ENCODE results near the gene LOXHD1.

GRCh38 chr18:46622999-46623398 is 34.0 kb downstream of the LOXHD1 start:
- TF ChIP-seq ZNF704 (tag by site-specific recombination; IDR thresholded peaks at IDR 0.05) (no peak), YY1 (tag by site-specific recombination; IDR thresholded peaks at IDR 0.05) (no peak), ZNF423 (tag by site-specific recombination; IDR thresholded peaks at IDR 0.05) (no peak), SETDB1 (IDR thresholded peaks at IDR 0.05; ENCODE audit: insufficient read length, low read length) (no peak), ZNF174 (tag by site-specific recombination; IDR thresholded peaks at IDR 0.05) (no peak), ZNF660 (tag by site-specific recombination; IDR thresholded peaks at IDR 0.05) (no peak)
- TF ChIP-seq, protein P1, sequence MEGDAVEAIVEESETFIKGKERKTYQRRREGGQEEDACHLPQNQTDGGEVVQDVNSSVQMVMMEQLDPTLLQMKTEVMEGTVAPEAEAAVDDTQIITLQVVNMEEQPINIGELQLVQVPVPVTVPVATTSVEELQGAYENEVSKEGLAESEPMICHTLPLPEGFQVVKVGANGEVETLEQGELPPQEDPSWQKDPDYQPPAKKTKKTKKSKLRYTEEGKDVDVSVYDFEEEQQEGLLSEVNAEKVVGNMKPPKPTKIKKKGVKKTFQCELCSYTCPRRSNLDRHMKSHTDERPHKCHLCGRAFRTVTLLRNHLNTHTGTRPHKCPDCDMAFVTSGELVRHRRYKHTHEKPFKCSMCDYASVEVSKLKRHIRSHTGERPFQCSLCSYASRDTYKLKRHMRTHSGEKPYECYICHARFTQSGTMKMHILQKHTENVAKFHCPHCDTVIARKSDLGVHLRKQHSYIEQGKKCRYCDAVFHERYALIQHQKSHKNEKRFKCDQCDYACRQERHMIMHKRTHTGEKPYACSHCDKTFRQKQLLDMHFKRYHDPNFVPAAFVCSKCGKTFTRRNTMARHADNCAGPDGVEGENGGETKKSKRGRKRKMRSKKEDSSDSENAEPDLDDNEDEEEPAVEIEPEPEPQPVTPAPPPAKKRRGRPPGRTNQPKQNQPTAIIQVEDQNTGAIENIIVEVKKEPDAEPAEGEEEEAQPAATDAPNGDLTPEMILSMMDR (tag by site-specific recombination; IDR thresholded peaks at IDR 0.05) = no peak
- TF ChIP-seq, protein P2, sequence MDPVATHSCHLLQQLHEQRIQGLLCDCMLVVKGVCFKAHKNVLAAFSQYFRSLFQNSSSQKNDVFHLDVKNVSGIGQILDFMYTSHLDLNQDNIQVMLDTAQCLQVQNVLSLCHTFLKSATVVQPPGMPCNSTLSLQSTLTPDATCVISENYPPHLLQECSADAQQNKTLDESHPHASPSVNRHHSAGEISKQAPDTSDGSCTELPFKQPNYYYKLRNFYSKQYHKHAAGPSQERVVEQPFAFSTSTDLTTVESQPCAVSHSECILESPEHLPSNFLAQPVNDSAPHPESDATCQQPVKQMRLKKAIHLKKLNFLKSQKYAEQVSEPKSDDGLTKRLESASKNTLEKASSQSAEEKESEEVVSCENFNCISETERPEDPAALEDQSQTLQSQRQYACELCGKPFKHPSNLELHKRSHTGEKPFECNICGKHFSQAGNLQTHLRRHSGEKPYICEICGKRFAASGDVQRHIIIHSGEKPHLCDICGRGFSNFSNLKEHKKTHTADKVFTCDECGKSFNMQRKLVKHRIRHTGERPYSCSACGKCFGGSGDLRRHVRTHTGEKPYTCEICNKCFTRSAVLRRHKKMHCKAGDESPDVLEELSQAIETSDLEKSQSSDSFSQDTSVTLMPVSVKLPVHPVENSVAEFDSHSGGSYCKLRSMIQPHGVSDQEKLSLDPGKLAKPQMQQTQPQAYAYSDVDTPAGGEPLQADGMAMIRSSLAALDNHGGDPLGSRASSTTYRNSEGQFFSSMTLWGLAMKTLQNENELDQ (tag by site-specific recombination; IDR thresholded peaks at IDR 0.05; ENCODE audit: low read depth) = no peak
- TF ChIP-seq, protein P3, sequence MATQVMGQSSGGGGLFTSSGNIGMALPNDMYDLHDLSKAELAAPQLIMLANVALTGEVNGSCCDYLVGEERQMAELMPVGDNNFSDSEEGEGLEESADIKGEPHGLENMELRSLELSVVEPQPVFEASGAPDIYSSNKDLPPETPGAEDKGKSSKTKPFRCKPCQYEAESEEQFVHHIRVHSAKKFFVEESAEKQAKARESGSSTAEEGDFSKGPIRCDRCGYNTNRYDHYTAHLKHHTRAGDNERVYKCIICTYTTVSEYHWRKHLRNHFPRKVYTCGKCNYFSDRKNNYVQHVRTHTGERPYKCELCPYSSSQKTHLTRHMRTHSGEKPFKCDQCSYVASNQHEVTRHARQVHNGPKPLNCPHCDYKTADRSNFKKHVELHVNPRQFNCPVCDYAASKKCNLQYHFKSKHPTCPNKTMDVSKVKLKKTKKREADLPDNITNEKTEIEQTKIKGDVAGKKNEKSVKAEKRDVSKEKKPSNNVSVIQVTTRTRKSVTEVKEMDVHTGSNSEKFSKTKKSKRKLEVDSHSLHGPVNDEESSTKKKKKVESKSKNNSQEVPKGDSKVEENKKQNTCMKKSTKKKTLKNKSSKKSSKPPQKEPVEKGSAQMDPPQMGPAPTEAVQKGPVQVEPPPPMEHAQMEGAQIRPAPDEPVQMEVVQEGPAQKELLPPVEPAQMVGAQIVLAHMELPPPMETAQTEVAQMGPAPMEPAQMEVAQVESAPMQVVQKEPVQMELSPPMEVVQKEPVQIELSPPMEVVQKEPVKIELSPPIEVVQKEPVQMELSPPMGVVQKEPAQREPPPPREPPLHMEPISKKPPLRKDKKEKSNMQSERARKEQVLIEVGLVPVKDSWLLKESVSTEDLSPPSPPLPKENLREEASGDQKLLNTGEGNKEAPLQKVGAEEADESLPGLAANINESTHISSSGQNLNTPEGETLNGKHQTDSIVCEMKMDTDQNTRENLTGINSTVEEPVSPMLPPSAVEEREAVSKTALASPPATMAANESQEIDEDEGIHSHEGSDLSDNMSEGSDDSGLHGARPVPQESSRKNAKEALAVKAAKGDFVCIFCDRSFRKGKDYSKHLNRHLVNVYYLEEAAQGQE (tag by site-specific recombination; IDR thresholded peaks at IDR 0.05) = no peak

Data from HEK293 (cell line).